Prostate gland (tissue), 2 donors: Measurements from ENCODE around the gene PPP1CB. TPM values are rescaled to one million over a fixed set of nuclear protein-coding genes. Genes with fewer than 3 reads are reported as not detected.

Experiments used
- DNase-seq: peaks from one replicate; pipeline ENCODE4 v3.0.0-alpha.2; 2019; ENCODE audit warnings: low spot score
- H3K27ac ChIP-seq, 2 donors: fragments of 200-600 bp; sonication (generic); 2 replicates each; pipeline ENCODE4 v1.5.1; 2017 to 2019
- H3K27me3 ChIP-seq: fragments of 200-600 bp; sonication (generic); replicated peaks from 2 replicates; pipeline ENCODE4 v1.5.1; 2019; ENCODE audit not compliant: insufficient read depth
- H3K36me3 ChIP-seq, 2 donors: fragments of 200-600 bp; sonication (generic); 1 replicate in 1 of 2; 2 replicates in 1 of 2; pipeline versions ENCODE4 v1.5.1 to v1.8.1; 2017 to 2019
- H3K4me1 ChIP-seq: fragments of 200-600 bp; sonication (generic); replicated peaks from 2 replicates; pipeline ENCODE4 v1.5.1; 2019
- H3K4me3 ChIP-seq, 2 donors: fragments of 200-600 bp; sonication (generic); 2 replicates each; pipeline ENCODE4 v1.5.1; 2017 to 2019
- H3K9me3 ChIP-seq: fragments of 200-600 bp; sonication (generic); 2 replicates; pipeline ENCODE4 v1.5.1; 2017
- POLR2A ChIP-seq: fragments of 450-650 bp; IDR thresholded peaks from one replicate; pipeline ENCODE4 v1.6.1; 2016; ENCODE audit warnings: antibody characterized with exemption, mild to moderate bottlenecking
- POLR2AphosphoS5 ChIP-seq: sonication (generic); formaldehyde crosslinking; IDR thresholded peaks from one replicate; pipeline ENCODE4 v1.6.1; 2017; ENCODE audit warnings: antibody characterized with exemption
- WGBS: methylation state at CpG from one replicate; pipeline ENCODE4 v1.1.5; 2018; 5-methylcytosine and 5-hydroxymethylcytosine counted together
- intact Hi-C: fragments of 100-400 bp; cut with DNase I; formaldehyde crosslinking; loops from one replicate; pipeline ENCODE4 v1.14.2; 2022
- total RNA-seq, 2 donors: library from RNA; depleted of rRNA; stranded (reverse); fragments of >200 nt; gene quantifications; one replicate each; pipeline ENCODE4 v1.1.0, GENCODE V29; 2016
- TF ChIP-seq, protein P1 (sequence below), 4 experiments: fragments of 200-600 bp in 2 of 4; fragments of 450-650 bp in 2 of 4; sonication (generic) in 2 of 4; IDR thresholded peaks; 1 replicate in 3 of 4; 2 replicates in 1 of 4; pipeline ENCODE4 v1.5.1; 2016 to 2019; ENCODE audit warnings: antibody characterized with exemption in 4 of 4, mild to moderate bottlenecking in 2 of 4, moderate library complexity in 2 of 4

Gene PPP1CB
- 100 to 1,000 TPM; 177 to 260 TPM for total RNA-seq

DNA sequence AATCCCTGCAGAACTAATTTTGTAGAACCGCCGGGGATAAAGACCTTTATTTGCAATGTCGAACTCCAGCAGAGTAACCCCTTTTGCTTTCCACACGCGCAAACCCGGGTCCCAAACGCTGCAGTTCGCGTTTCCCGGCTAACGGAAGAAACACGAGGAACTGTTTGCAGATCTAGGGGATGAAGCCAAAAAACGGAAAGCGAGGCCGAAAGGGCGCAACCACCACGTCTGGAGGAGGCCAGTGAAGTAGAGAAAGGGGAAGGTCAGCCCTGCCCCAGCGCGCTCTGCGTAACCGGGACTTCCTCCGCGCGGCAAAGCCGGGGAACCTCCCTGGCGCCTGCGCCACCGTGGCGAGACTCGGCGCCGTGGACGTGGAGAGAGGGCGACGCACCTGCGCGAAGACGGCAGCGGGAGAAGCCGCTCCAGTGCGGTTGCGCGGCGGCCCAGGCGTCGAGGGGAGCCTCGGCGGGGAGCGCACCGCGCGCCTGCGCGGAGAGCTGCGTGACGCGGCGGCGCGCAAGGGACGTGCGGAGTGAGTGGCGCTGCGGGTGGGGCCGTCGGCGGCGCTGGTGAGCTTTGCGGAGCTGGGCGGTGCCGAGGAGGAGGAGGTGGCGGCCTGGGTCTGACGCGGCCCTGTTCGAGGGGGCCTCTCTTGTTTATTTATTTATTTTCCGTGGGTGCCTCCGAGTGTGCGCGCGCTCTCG lies at the start of gene PPP1CB:
Gene PPP1CB (plus strand): TSS at position 579 of the 704 bp plus-strand sequence. CDS start 295 bp downstream, outside the sequence.
- Histone ChIP-seq H3K27ac (peak within 1 kb of the TSS; percentile 100), H3K36me3 (no peaks in the 10 kb centered on the region), H3K4me3 (peak within 1 kb of the TSS; percentile 99 to 100), H3K4me1 (peaks cover 27% of the 10 kb centered on the region), H3K27me3 (no peaks in the 10 kb centered on the region), H3K9me3 (no peaks in the 10 kb centered on the region)
- TF ChIP-seq, protein P1, sequence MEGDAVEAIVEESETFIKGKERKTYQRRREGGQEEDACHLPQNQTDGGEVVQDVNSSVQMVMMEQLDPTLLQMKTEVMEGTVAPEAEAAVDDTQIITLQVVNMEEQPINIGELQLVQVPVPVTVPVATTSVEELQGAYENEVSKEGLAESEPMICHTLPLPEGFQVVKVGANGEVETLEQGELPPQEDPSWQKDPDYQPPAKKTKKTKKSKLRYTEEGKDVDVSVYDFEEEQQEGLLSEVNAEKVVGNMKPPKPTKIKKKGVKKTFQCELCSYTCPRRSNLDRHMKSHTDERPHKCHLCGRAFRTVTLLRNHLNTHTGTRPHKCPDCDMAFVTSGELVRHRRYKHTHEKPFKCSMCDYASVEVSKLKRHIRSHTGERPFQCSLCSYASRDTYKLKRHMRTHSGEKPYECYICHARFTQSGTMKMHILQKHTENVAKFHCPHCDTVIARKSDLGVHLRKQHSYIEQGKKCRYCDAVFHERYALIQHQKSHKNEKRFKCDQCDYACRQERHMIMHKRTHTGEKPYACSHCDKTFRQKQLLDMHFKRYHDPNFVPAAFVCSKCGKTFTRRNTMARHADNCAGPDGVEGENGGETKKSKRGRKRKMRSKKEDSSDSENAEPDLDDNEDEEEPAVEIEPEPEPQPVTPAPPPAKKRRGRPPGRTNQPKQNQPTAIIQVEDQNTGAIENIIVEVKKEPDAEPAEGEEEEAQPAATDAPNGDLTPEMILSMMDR (IDR thresholded peaks at IDR 0.05), result peak; percentile 23 to 75 (median 40)
- TF ChIP-seq POLR2AphosphoS5, result peak; percentile 84
- TF ChIP-seq POLR2A, result peak; percentile 85
- intact Hi-C loops, result loop anchor here (5.0 to 10.0 kb wide), 2 partner anchors 87 to 124 kb away; no protein-coding TSS in a partner anchor
- under 1% methylated on average over 80 of the region's 81 CpGs for WGBS
- DNase-seq, result peak; percentile 97

DNA sequence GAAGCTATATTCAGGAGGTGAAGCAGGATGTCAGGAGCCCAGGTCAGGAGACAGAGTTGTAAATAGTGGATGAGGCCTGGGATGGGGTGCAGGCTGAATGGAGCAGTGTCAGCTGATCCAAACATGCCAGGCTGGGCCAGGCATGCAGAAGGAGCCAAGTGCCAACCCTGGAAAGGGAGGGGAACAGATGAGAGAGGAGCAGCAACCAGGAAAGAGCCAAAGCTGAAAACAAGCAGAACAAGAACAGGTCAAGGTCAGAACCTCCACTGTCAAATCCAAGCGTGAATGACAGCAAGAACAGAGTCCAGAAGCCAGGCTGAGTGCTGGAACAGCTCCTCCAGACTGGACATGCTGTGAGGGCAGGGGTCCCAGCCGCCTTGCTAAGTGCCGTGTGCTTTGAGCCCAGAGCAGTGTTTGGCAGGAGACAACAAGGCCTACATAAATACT lies 49.2 kb upstream of the PPP1CB start:
- intact Hi-C loops, result no loop called here
- Histone ChIP-seq H3K4me3 (no peak overlapping the region), H3K36me3 (no peaks in the 10 kb centered on the region), H3K27ac (peak overlapping the region in 1 of 2 donors; percentile 65), H3K9me3 (no peaks in the 10 kb centered on the region), H3K4me1 (no peaks in the 10 kb centered on the region), H3K27me3 (no peaks in the 10 kb centered on the region)
- TF ChIP-seq POLR2AphosphoS5, result peak; percentile 43
- TF ChIP-seq, protein P1 (IDR thresholded peaks at IDR 0.05), result no peak
- WGBS, result 67% methylated on average over 3 of the region's 3 CpGs
- peak; percentile 61 for DNase-seq

DNA sequence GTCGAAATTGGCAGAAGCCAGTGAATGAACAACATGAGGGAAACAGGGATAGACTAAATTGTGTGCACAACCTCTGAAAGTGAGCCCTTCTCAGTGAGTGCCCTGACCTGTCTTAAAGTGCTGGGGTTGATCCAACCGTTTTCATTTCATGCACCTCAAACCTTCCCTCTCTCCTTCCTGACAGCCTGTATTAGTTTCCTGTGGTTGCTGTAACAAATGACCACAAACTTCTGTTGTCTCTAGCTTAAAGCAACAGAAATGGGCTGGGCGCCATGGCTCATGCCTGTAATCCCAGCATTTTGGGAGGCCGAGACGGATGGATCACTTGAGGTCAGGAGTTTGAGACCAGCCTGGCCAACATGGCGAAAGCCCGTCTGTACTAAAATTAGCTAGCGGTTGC lies 48.8 kb upstream of the PPP1CB start:
- TF ChIP-seq POLR2A (no peak), POLR2AphosphoS5 (no peak)
- TF ChIP-seq, protein P1 (IDR thresholded peaks at IDR 0.05), result no peak
- H3K36me3 ChIP-seq, result no peaks in the 10 kb centered on the region
- H3K4me3 ChIP-seq, result no peak overlapping the region
- DNase-seq, result no peak
- intact Hi-C loops, result no loop called here
- H3K27ac ChIP-seq, result peak overlapping the region in 1 of 2 donors; percentile 65
- H3K4me1 ChIP-seq, result no peaks in the 10 kb centered on the region
- H3K27me3 ChIP-seq, result no peaks in the 10 kb centered on the region
- H3K9me3 ChIP-seq, result no peaks in the 10 kb centered on the region
- WGBS, result 91% methylated on average over 8 of the region's 8 CpGs

DNA sequence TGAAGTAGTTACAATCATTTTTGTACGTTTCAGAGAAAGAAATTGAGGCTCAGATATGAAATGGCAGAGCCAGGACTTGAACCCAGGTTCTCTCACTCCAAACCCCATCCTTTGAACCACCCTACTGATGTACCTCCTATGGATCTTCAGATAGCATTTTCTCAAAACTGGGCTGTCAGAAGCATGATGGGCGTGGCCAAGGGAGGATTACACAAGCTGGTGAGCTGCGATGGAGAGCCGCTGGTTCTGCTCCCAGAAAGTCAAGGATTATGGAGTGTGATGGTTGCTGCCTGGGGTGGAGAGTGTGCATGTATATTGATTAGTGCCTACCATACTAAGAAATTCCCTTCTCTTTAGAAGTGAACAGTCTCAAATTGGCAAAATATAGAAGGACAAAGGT lies 47.0 kb upstream of the PPP1CB start:
- Histone ChIP-seq H3K27ac (no peak overlapping the region), H3K36me3 (no peaks in the 10 kb centered on the region), H3K4me3 (no peak overlapping the region), H3K4me1 (no peaks in the 10 kb centered on the region), H3K27me3 (no peaks in the 10 kb centered on the region), H3K9me3 (no peaks in the 10 kb centered on the region)
- TF ChIP-seq, protein P1 (IDR thresholded peaks at IDR 0.05), result no peak
- TF ChIP-seq POLR2AphosphoS5 (no peak), POLR2A (no peak)
- intact Hi-C loops, result no loop called here
- WGBS, result 82% methylated on average over 4 of the region's 4 CpGs
- DNase-seq, result no peak
